Muscle of leg (tissue), 11 donors: ENCODE data around the gene ATP4B. TPM values are rescaled to one million over a fixed set of nuclear protein-coding genes. Genes with fewer than 3 reads are reported as not detected.

ENCODE experiments used
- DNase-seq: peaks from one replicate; pipeline ENCODE4 v3.0.0; 2013
- H3K27ac ChIP-seq: one replicate; pipeline ENCODE4 v1.5.1; 2013; ENCODE audit warnings: mild to moderate bottlenecking, low read length, control low read depth
- H3K27me3 ChIP-seq: one replicate; pipeline ENCODE4 v1.6.1; 2013; ENCODE audit warnings: low read length; ENCODE audit not compliant: control insufficient read depth, insufficient read depth
- H3K36me3 ChIP-seq: one replicate; pipeline ENCODE4 v1.6.1; 2013; ENCODE audit warnings: low read length; ENCODE audit not compliant: control insufficient read depth, insufficient read depth
- H3K4me1 ChIP-seq: one replicate; pipeline ENCODE4 v1.6.1; 2013; ENCODE audit warnings: low read length; ENCODE audit not compliant: control insufficient read depth, insufficient read depth
- H3K4me3 ChIP-seq: one replicate; pipeline ENCODE4 v1.5.1; 2013; ENCODE audit warnings: low read length, control low read depth
- H3K9me3 ChIP-seq: replicated peaks from 2 replicates; pipeline ENCODE4 v1.6.1; 2013; ENCODE audit warnings: low read depth, low read length; ENCODE audit not compliant: control insufficient read depth
- whole genome bisulfite sequencing: methylation state at CpG from one replicate; pipeline ENCODE4 v1.1.5; 2013; ENCODE audit warnings: missing lambda C conversion rate; ENCODE audit not compliant: insufficient coverage; 5-methylcytosine and 5-hydroxymethylcytosine counted together
- polyA plus RNA-seq, 8 donors: library from polyadenylated mRNA; unstranded; fragments of 120-200 nt; gene quantifications; one replicate each; pipeline versions ENCODE4 v1.2.1 to v1.2.3, GENCODE V29; 2013; ENCODE audit warnings: inconsistent platforms in 1 of 8, low replicate concordance in 1 of 8; ENCODE audit not compliant: insufficient read length in 8 of 8, insufficient read depth in 1 of 8
- total RNA-seq: library from RNA; stranded (reverse); fragments of 120-200 nt; gene quantifications from one replicate; pipeline ENCODE4 v1.2.4, GENCODE V29; 2013

The ATP4B gene
- total and polyA plus RNA-seq, 9 donors = 0.07 to 0.69 (median 0.08) TPM; not detected in 6

DNA sequence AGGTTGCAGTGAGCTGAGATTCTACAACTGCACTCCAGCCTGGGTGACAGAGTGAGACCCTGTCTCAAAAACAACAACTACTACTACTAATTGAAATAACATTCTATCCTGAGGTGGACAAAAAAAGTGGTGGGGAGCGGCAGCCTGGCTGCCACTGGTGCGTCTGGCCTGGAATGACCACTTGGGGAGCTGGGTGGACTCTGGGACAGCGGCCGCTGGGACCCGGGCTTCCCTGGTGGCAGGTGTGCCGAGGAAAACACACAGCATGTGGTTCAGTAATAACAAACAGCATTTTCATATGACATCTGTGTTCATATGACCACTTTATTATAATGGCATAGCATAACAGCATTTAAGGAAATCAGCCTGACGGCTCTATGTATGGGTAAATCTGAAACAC is 39.5 kb downstream of the ATP4B start:
- no peak overlapping the region for H3K27ac ChIP-seq
- H3K9me3 ChIP-seq = no peaks in the 10 kb centered on the region
- peaks cover 13% of the 10 kb centered on the region for H3K36me3 ChIP-seq
- H3K27me3 ChIP-seq = no peaks in the 10 kb centered on the region
- 87% methylated on average over 3 of the region's 7 CpGs for WGBS
- H3K4me1 ChIP-seq = peaks cover 8% of the 10 kb centered on the region
- no peak overlapping the region for H3K4me3 ChIP-seq
- no peak for DNase-seq

DNA sequence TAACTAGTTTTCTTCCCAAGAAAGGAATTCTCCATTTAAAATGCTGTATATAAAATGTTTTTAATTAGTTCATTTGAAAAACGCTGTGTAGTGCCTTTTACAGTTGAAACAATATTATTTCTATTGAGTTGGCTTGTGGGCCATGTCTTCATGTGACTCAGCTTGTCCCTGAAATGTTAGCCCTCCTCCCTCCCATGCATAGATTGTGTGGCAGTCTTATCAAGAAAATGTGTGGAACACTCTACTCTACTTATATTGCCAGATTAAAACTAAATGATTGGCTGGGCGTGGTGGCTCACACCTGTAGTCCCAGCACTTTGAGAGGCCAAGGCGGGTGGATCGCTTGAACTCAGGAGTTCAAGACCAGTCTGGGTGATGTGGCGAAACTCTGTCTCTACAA is 40.0 kb downstream of the ATP4B start:
- Histone ChIP-seq H3K4me1 (peaks cover 8% of the 10 kb centered on the region), H3K27ac (no peak overlapping the region), H3K4me3 (no peak overlapping the region), H3K9me3 (no peaks in the 10 kb centered on the region), H3K27me3 (no peaks in the 10 kb centered on the region), H3K36me3 (peaks cover 9% of the 10 kb centered on the region)
- DNase-seq = no peak
- WGBS = no CpG with 5 or more reads among the region's 5 CpGs

GRCh38 chr13:113616991-113617749 is 40.8 kb downstream of the ATP4B start:
- H3K9me3 ChIP-seq = no peaks in the 10 kb centered on the region
- no peaks in the 10 kb centered on the region for H3K27me3 ChIP-seq
- 79% methylated on average over 18 of the region's 18 CpGs for WGBS
- H3K4me3 ChIP-seq = no peak overlapping the region
- peaks cover 9% of the 10 kb centered on the region for H3K4me1 ChIP-seq
- DNase-seq = peak; percentile 16
- H3K36me3 ChIP-seq = peaks cover 7% of the 10 kb centered on the region
- H3K27ac ChIP-seq = no peak overlapping the region

DNA sequence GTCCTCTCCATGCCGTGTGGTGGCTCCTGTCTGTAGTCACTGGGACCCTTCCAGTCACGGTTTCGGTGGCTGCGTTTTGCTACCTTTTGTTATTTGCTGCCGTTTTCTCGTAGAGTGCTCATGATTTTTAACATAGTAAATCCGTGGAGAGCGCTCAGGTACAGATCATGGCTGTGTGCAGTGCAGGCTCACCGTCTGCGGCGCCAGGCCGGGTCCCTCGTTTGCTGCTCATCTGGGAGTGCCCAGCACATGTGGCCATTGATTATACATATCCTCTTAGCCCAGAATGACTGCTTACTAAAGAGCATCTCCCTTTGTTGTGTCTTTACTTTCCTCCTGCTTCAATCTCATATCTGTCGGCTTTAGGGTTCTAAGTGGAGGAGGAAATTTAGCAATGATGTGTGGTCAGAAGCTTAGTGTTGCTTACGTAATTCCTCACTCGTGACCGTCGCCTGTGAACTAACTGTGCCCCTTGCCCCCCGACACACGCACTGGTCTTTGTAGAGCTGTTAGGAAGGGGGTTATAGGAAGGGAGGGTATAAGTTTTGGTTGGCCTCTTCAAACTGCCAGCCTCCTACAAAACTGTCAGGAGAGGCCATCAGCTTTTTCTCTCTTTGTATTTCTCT is 41.6 kb downstream of the ATP4B start:
- peaks cover 10% of the 10 kb centered on the region for H3K36me3 ChIP-seq
- H3K9me3 ChIP-seq = no peaks in the 10 kb centered on the region
- WGBS = 87% methylated on average over 8 of the region's 20 CpGs
- H3K27ac ChIP-seq = no peak overlapping the region
- no peaks in the 10 kb centered on the region for H3K27me3 ChIP-seq
- peak; percentile 25 for DNase-seq
- no peak overlapping the region for H3K4me3 ChIP-seq
- H3K4me1 ChIP-seq = peaks cover 12% of the 10 kb centered on the region

GRCh38 chr13:113613789-113614379 is 44.1 kb downstream of the ATP4B start:
- Histone ChIP-seq H3K4me3 (no peak overlapping the region), H3K4me1 (peaks cover 12% of the 10 kb centered on the region), H3K27ac (no peak overlapping the region), H3K9me3 (no peaks in the 10 kb centered on the region), H3K36me3 (peaks cover 33% of the 10 kb centered on the region), H3K27me3 (no peaks in the 10 kb centered on the region)
- DNase-seq = no peak
- WGBS = 96% methylated on average over 10 of the region's 16 CpGs

DNA sequence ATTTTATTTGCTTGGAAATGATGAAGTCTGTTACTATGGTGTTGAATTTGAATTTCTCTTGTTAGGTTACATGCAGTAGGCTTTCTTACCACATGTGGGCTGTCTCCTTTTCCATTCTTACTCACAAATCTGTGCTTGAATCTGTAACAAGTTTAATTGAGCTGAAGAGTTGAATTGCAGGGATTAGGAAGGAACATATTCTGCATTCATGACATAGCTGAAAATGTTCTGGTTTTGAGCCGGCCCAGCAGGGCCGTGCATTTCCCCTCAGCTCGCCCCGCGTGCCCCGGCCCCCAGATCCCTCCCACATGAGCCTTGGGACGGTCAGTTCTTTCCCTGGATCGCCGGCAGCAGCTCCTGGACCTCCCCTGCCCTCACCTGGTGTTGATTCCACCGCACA is 45.4 kb downstream of the ATP4B start:
- WGBS = 80% methylated on average over 7 of the region's 10 CpGs

DNA sequence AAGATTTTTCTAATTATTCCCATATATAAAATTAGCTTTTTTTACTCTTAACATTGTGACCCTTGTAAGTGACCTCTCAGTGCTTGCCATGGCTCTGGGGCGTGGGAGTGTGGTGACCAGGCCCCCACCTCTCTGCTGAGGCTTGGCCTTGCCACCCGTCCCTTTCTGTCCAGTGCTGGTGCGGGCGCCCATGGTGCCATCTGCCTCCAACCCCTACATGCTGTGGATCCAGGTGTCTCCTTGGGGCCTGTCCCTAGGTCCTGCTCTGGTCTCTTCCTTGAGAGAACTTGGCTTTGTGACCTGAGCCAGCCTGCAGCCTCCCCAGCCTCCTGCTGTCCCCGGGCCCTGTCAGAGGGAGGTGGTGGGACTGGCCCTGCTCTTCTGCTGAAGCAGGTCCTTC is 46.0 kb downstream of the ATP4B start:
- 87% methylated on average over 4 of the region's 5 CpGs for WGBS
- no peaks in the 10 kb centered on the region for H3K9me3 ChIP-seq
- no peak overlapping the region for H3K27ac ChIP-seq
- H3K36me3 ChIP-seq = peaks cover 38% of the 10 kb centered on the region
- peaks cover 7% of the 10 kb centered on the region for H3K4me1 ChIP-seq
- DNase-seq = no peak
- no peak overlapping the region for H3K4me3 ChIP-seq
- H3K27me3 ChIP-seq = no peaks in the 10 kb centered on the region

More for the DNA sequence above, 45.4 kb downstream of the ATP4B start:
- Histone ChIP-seq H3K27me3 (no peaks in the 10 kb centered on the region), H3K36me3 (peaks cover 38% of the 10 kb centered on the region), H3K27ac (no peak overlapping the region), H3K4me3 (no peak overlapping the region), H3K4me1 (peaks cover 12% of the 10 kb centered on the region), H3K9me3 (no peaks in the 10 kb centered on the region)
- no peak for DNase-seq

GRCh38 chr13:113610266-113610665 is 47.7 kb downstream of the ATP4B start:
- H3K36me3 ChIP-seq = peaks cover 39% of the 10 kb centered on the region
- WGBS = 93% methylated on average over 17 of the region's 19 CpGs
- H3K9me3 ChIP-seq = no peaks in the 10 kb centered on the region
- H3K27me3 ChIP-seq = no peaks in the 10 kb centered on the region
- H3K4me1 ChIP-seq = peaks cover 4% of the 10 kb centered on the region
- no peak overlapping the region for H3K4me3 ChIP-seq
- DNase-seq = no peak
- H3K27ac ChIP-seq = no peak overlapping the region

GRCh38 chr13:113609616-113610015 is 48.4 kb downstream of the ATP4B start:
- no peak for DNase-seq
- Histone ChIP-seq H3K36me3 (peaks cover 40% of the 10 kb centered on the region), H3K9me3 (no peaks in the 10 kb centered on the region), H3K4me1 (peaks cover 4% of the 10 kb centered on the region), H3K27me3 (no peaks in the 10 kb centered on the region), H3K27ac (no peak overlapping the region), H3K4me3 (no peak overlapping the region)
- WGBS = 93% methylated on average over 9 of the region's 13 CpGs

GRCh38 chr13:113608967-113609533 is 48.9 kb downstream of the ATP4B start:
- Histone ChIP-seq H3K9me3 (no peaks in the 10 kb centered on the region), H3K27me3 (no peaks in the 10 kb centered on the region), H3K27ac (no peak overlapping the region), H3K36me3 (peaks cover 41% of the 10 kb centered on the region), H3K4me3 (no peak overlapping the region), H3K4me1 (peaks cover 4% of the 10 kb centered on the region)
- no peak for DNase-seq
- 92% methylated on average over 17 of the region's 22 CpGs for WGBS
